ENCODE measurements around the gene WSB2. TPM values are rescaled to one million over a fixed set of nuclear protein-coding genes. Genes with fewer than 3 reads are reported as not detected.

Gene WSB2
- polyA plus RNA-seq, 1 donor (not counting 4 experiments of a cell fraction or from before 2014, with no cell fraction given), result 84.0 TPM

GRCh38 chr12:118017926-118018325, 43.1 kb downstream of the WSB2 start:
- DNase-seq (ENCODE audit: low read depth, low spot score) (no peak), FAIRE-seq (no peak)
- Histone ChIP-seq H3K4me2 (ENCODE audit: control insufficient read depth, extremely low read depth, insufficient read depth, low read depth, low read length) (peak overlapping the region; percentile 93), H3K4me3 (ENCODE audit: control insufficient read depth in 2 of 3, extremely low read depth in 1 of 3, insufficient read depth in 2 of 3, low read depth in 1 of 3, low read length in 3 of 3) (peak overlapping the region in 2 of 3 experiments; percentile 87 to 91), H3K27ac (ENCODE audit: control insufficient read depth, insufficient read depth, low read length) (peak overlapping the region; percentile 14), H3K4me1 (ENCODE audit: control insufficient read depth, extremely low read depth, insufficient read depth, low read length) (peaks cover 15% of the 10 kb centered on the region), H3K79me2 (ENCODE audit: control insufficient read depth, insufficient read depth, low read length) (peaks cover 18% of the 10 kb centered on the region), H3K9me3 (ENCODE audit: control insufficient read depth, low read depth, low read length) (no peaks in the 10 kb centered on the region), H3K27me3 (ENCODE audit: control insufficient read depth, extremely low read depth, insufficient read depth, low read length) (no peaks in the 10 kb centered on the region), H3K9me1 (ENCODE audit: control insufficient read depth, extremely low read depth, insufficient read depth, low read length) (no peaks in the 10 kb centered on the region), H4K20me1 (ENCODE audit: control insufficient read depth, extremely low read depth, insufficient read depth, low read length) (no peaks in the 10 kb centered on the region), H3K9ac (ENCODE audit: control insufficient read depth, extremely low read depth, insufficient read depth, low read length) (no peak overlapping the region), H2AFZ (ENCODE audit: control insufficient read depth, low read length) (no peak overlapping the region), H3K36me3 (ENCODE audit: control insufficient read depth in 2 of 2, extremely low read depth in 1 of 2, insufficient read depth in 2 of 2, low read length in 2 of 2) (peaks cover 4 to 9% of the 10 kb centered on the region in 2 experiments)
- TF ChIP-seq CTCF (optimal IDR thresholded peaks at IDR 0.05 in 1 of 3, IDR thresholded peaks at IDR 0.05 in 1 of 3, conservative IDR thresholded peaks at IDR 0.05 in 1 of 3; ENCODE audit: extremely low read depth in 1 of 3, insufficient read depth in 2 of 3, low read length in 3 of 3), result no peak
- no peak for TF ChIP-seq EZH2 (IDR thresholded peaks at IDR 0.05; ENCODE audit: low read length)
- dilution Hi-C loops (cut with MboI; ENCODE audit: extremely low pct_ligation_motif_present, low sequenced_read_pairs), result no loop called here

GRCh38 chr12:118016424-118017264, 44.3 kb downstream of the WSB2 start, which contains the start of gene RFC5:
Gene RFC5, plus strand, starts transcription at chr12:118016703. Its CDS starts 125 bp downstream, at chr12:118016828.
- H4K20me1 ChIP-seq (ENCODE audit: control insufficient read depth, extremely low read depth, insufficient read depth, low read length), result no peaks in the 10 kb centered on the region
- TF ChIP-seq CTCF (optimal IDR thresholded peaks at IDR 0.05 in 1 of 3, IDR thresholded peaks at IDR 0.05 in 1 of 3, conservative IDR thresholded peaks at IDR 0.05 in 1 of 3; ENCODE audit: extremely low read depth in 1 of 3, insufficient read depth in 2 of 3, low read length in 3 of 3), result no peak
- TF ChIP-seq EZH2 (IDR thresholded peaks at IDR 0.05; ENCODE audit: low read length), result no peak
- FAIRE-seq (no peak), DNase-seq (ENCODE audit: low read depth, low spot score) (peak; percentile 79)
- peaks cover 18% of the 10 kb centered on the region for H3K79me2 ChIP-seq (ENCODE audit: control insufficient read depth, insufficient read depth, low read length)
- peak within 1 kb of the TSS; percentile 87 to 91 (median 90) for H3K4me3 ChIP-seq (ENCODE audit: control insufficient read depth in 2 of 3, extremely low read depth in 1 of 3, insufficient read depth in 2 of 3, low read depth in 1 of 3, low read length in 3 of 3)
- peak within 1 kb of the TSS; percentile 89 for H3K9ac ChIP-seq (ENCODE audit: control insufficient read depth, extremely low read depth, insufficient read depth, low read length)
- H3K27ac ChIP-seq (ENCODE audit: control insufficient read depth, insufficient read depth, low read length), result peak within 1 kb of the TSS; percentile 79
- H3K4me2 ChIP-seq (ENCODE audit: control insufficient read depth, extremely low read depth, insufficient read depth, low read depth, low read length), result peak within 1 kb of the TSS; percentile 93
- peak within 1 kb of the TSS; percentile 98 for H2AFZ ChIP-seq (ENCODE audit: control insufficient read depth, low read length)
- peaks cover 15% of the 10 kb centered on the region for H3K4me1 ChIP-seq (ENCODE audit: control insufficient read depth, extremely low read depth, insufficient read depth, low read length)
- H3K9me1 ChIP-seq (ENCODE audit: control insufficient read depth, extremely low read depth, insufficient read depth, low read length), result no peaks in the 10 kb centered on the region
- H3K9me3 ChIP-seq (ENCODE audit: control insufficient read depth, low read depth, low read length), result no peaks in the 10 kb centered on the region
- dilution Hi-C loops (cut with MboI; ENCODE audit: extremely low pct_ligation_motif_present, low sequenced_read_pairs), result no loop called here
- H3K36me3 ChIP-seq (ENCODE audit: control insufficient read depth in 2 of 2, extremely low read depth in 1 of 2, insufficient read depth in 2 of 2, low read length in 2 of 2), result peaks cover 3 to 5% of the 10 kb centered on the region in 2 experiments
- no peaks in the 10 kb centered on the region for H3K27me3 ChIP-seq (ENCODE audit: control insufficient read depth, extremely low read depth, insufficient read depth, low read length)
